HG02938 (cell line): ENCODE measurements around the gene DUSP14.
"Not testable (repeated sequence)": the region's sequence is repeated elsewhere in the genome, so short reads cannot be mapped to it uniquely, and the experiment has no call there.

ENCODE experiments used
- ATAC-seq: cut with Tn5 transposase; IDR thresholded peaks from one replicate; pipeline ENCODE4 v1.9.1; 2021; ENCODE audit warnings: mild to moderate bottlenecking, moderate library complexity; ENCODE audit not compliant: unreplicated experiment

Gene DUSP14

DNA sequence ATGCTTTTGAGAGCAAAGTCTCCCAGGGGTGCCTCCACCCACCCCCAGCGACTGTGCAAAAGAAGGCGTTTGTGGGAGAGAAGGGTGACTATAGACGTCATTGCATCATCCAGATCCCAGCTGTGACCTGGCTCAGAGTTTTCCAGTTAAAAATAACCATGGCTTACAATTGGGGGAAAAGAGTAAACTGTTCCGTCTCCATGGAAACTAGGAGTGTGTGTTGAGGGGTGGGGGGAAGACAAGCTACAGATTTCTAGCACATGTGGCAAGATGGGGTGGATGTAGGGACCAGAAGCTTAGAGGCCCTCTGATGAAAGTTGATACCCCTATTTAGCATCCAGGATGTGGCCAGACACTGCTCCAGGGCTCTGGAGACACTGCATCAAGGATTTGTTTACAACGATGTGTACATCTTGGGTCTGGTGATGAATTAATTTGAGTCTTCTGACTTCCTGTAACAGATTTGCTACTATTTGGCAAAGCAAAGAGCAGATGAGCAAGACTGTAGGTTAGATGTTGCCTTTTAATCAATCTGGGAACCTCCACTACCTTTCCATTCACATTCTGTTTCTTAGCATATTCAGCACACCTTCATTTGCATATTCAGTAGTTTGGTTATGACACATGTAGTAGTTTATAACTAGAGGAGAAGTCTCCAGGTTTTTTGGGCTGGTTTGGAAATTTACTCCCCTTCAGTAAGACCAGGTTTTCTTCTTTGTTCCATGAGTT lies 6.2 kb upstream of the DUSP14 start:
- ATAC-seq, result no peak

GRCh38 chr17:37485938-37486570 lies 3.6 kb upstream of the DUSP14 start:
- no peak for ATAC-seq

GRCh38 chr17:37488009-37488604 lies 1.6 kb upstream of the DUSP14 start:
- no peak for ATAC-seq

DNA sequence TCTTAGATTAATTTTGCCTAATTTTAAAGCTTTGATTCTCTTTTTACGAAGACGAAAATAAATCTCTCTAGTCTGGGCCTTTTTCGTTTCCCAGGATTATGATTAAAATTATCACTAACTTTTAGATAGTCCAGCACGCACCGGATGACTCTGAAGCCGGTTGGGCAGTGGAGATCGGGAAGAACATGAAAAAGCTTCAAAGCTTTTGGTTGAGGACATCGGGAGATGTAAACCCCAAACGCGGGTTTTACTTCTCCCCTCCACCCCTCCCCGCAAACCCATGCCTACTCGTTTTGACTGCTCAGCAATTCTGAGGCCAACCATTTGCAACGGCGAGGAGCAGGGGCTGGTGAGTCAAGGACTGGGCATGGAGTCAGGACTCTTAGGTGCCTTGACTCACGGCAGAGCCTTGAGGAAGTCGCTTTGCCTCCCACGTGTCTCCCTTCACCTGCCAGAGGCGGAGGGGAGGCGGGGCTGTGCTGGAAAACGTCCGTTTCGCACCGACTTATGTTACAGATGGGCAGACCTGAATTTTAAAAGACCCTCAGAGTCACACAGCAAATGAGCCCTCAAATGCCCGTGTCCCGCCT lies 989 bp upstream of the DUSP14 start:
- peak; percentile 18 for ATAC-seq

- peak; percentile 36 for ATAC-seq
Measured at GRCh38 chr17:37490022-37490587, 414 bp downstream of the DUSP14 start.

- ATAC-seq, result no peak
Measured at GRCh38 chr17:37490638-37491614, 1.2 kb downstream of the DUSP14 start.

GRCh38 chr17:37492167-37492566 lies 2.5 kb downstream of the DUSP14 start:
- no peak for ATAC-seq

GRCh38 chr17:37493249-37494027 lies 3.7 kb downstream of the DUSP14 start:
- ATAC-seq, result no peak

DNA sequence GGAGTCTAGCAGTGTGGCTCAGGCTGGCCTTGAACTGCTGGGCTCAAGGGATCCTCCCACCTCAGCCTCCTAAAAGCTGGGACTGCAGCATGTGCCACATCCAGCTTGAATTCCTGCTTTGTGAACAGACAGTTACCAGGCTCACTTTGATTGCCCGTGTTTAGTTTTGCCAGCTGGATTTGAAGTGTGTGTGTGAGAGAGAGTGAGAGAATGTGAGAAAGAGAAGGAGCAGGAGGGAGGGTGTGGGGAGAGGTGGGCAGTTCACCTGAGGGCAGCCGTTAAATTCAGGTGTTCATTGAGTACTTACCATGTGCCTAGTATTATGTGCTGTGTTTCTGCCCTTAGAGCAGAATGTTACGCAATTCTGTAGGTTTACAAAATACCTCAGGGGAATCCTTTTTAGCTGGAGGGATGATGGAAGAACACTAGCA lies 4.7 kb downstream of the DUSP14 start:
- no peak for ATAC-seq

DNA sequence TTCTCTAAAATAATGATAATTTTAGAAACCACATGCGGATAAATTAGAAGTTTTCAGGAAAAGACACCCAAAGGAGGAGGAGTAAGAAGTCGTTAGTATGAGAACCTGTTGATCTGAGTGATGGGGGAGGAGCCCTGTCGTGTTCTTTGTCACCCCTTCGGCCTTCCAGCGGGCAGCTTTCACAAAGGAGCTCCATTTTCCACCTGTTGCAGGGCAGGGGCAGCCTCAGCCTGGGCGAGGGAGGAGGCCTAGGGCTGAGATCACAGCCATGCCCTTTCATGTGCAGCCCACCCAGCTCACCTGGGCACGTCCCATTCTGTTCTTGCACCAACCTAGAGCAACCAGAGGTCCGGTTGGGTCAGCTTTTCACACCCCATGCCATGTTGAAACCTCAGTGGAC lies 5.3 kb downstream of the DUSP14 start:
- no peak for ATAC-seq

GRCh38 chr17:37500378-37500777 lies 10.7 kb downstream of the DUSP14 start:
- no peak for ATAC-seq

DNA sequence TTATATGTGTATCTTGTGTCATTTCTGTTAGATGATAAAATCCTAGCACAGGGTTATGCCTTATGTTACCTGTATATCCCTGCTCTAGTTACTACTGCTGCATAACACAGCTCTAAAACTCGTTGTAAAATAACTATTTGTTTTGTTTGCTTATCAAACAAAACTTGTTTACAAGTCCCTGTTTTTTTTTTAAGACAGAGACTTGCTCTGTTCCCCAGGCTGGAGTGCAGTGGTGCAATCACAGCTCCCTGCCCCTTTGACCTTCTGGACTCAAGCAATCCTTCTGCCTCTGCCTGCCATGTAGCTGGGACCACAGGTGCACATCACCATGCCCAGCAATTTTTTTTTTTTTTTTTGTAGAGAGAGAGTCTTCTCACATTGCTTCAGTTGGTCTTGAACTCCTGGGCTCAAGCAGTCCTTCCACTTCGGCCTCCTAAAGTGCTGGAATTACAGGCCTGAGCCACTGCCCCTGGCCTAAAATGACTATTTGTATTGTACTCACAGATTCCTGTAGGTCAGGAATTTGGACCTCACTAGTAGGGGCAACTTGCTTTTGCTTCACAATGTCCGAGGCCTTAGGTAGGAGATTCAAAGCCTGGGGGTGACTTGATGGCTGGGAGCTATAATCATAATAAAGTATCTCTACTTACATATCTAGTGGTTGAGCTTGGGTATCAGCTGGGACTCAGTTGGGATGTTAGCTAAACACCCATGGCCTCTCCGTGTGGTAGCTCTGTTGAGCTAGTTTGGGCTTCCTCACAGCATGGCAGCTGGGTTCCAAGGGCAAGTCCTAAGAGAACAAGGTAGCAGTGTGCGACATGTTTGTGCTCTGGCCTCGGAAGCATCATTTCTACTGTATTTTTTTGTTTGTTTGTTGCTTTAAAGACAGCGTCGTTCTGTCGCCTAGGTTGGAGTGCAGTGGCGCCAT lies 12.6 kb downstream of the DUSP14 start:
- ATAC-seq, result no peak

GRCh38 chr17:37503148-37503547 lies 13.5 kb downstream of the DUSP14 start:
- no peak for ATAC-seq

DNA sequence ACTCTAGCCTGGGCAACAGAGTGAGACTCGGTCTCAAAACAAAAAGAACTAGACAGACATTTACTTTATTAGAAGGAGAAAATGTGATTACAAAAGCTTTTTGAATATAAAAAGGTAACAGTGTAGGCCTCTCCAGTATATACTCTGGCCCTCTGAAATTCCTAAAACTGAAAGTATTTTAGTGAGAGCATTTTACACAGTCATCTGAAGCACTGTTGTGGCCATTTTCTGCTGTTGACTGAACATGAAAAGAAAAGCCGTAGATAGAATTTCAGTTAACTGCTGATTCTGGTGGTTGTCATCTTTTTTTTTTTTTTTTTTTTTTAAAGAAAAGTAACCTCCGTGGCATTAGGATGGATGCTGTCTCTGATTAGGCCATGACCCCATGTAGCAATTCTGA lies 15.6 kb downstream of the DUSP14 start:
- ATAC-seq, result no peak

DNA sequence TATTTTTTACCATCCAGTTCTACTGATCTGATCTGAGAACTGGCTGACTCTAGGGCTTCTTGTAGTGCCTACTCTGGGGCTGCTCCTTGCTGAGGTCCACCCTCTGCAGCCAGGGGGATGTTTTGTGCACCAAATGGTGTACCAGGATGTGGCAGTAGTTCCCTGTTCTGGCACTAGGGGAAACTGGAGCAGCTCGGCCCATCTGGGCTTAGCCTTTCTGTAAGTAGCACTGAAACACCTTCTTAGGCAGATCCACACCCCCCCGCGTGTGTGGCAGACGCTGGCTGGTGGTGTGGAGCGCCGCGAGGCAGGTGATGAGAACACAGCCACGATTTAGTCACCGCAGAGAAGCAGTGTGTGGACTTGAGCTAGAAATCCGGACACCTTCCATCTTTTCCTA lies 17.0 kb downstream of the DUSP14 start:
- ATAC-seq, result no peak

DNA sequence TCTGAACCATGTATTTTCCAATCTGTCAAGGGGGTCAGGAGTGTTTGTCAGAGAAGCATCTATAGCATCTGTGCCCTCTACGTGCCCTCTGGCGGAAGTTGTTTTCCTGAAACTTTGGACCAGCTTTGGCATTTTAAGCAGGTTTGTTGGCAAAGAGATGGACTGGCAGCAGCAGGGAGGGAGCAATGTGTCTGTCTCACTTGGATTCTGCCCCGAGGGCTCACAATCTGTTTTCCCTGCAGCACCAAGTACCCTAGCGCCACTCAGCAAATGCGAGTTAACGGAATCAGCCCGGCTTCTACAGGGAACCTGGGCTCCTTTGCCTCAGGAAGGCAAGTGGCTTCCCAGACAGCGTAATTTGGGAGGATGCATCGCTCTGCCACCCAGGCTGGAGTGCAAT lies 17.4 kb downstream of the DUSP14 start:
- no peak for ATAC-seq

GRCh38 chr17:37510056-37510455 lies 20.4 kb downstream of the DUSP14 start:
- ATAC-seq, result no peak

DNA sequence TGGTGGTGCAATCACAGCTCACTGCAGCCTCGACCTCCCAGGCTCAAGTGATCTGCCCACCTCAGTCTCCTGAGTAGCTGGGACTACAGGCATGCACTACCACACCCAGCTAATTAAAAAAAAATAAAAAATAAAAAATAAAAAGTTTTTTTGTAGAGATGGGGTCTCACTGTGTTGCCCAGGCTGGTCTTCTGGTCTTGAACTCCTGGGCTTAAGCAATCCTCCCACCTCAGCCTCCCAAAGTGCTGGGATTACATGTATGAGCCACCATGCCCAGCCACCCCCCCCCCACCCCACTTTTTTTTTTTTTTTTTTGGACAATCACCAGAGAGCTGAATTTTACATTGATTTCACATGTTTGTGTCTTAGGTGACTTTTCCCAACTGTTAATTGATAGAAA lies 22.0 kb downstream of the DUSP14 start:
- not testable (repeated sequence) for ATAC-seq
